Activated naive CD8-positive, alpha-beta T cell (primary cell): Measurements from ENCODE around the gene LDLRAD4.

Source experiments
- H3K27ac Mint-ChIP-seq: one replicate; pipeline ENCODE4 v1.8.0; 2021; ENCODE audit warnings: mixed read lengths
- H3K27me3 Mint-ChIP-seq: one replicate; pipeline ENCODE4 v1.8.0; 2021; ENCODE audit warnings: mixed read lengths
- H3K36me3 Mint-ChIP-seq: one replicate; pipeline ENCODE4 v1.8.0; 2021; ENCODE audit warnings: mixed read lengths
- H3K4me1 Mint-ChIP-seq: one replicate; pipeline ENCODE4 v1.8.0; 2021; ENCODE audit warnings: low read depth, mixed read lengths
- H3K4me3 Mint-ChIP-seq: one replicate; pipeline ENCODE4 v1.8.0; 2021; ENCODE audit warnings: mild to moderate bottlenecking, mixed read lengths
- H3K9me3 Mint-ChIP-seq: one replicate; pipeline ENCODE4 v1.8.0; 2021; ENCODE audit warnings: low read depth, mixed read lengths

LDLRAD4 gene

DNA sequence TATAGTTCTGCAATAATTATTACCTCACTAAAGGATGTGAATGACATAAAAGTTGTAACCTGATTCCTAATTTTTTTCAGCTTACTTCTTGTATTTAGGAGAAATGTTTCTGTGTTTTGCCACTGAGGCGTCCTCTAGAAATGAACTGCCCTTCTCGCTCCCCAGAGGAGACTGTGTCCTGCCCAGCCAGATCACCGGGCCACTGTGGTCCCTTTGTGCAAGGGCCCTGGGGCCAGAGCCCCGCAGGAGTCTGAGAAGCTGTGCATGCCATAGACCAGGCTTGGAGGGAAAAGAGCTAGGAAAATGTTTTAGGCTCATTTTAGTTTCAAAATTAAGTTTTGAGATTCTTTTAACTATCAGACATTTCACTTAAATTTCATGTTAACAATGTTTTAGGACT is 31.1 kb upstream of the LDLRAD4 start:
- Mint-ChIP-seq H3K36me3 (no peaks in the 10 kb centered on the region), H3K4me3 (no peak overlapping the region), H3K4me1 (no peaks in the 10 kb centered on the region), H3K9me3 (no peaks in the 10 kb centered on the region), H3K27ac (no peak overlapping the region), H3K27me3 (no peaks in the 10 kb centered on the region)

DNA sequence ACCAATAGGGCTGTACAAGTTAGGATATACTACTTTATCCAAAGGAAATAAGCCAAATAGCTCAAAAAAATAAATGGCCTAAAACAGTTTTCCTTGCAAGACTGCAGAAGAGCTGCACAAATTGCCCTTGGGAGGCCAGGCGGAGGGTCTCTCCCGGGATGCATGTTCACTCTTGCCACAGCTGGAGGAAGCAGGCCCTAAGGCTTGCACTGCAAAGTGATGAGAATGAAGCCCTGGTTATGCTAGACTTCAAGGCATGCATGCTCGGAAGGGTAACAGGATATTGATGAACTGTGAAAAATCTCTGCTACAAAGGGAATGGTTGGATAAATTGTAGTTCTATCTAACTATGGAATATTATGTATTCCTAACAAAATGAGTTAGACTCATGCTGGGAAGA is 27.5 kb upstream of the LDLRAD4 start:
- H3K36me3 Mint-ChIP-seq, result no peaks in the 10 kb centered on the region
- H3K27me3 Mint-ChIP-seq, result no peaks in the 10 kb centered on the region
- no peaks in the 10 kb centered on the region for H3K4me1 Mint-ChIP-seq
- H3K9me3 Mint-ChIP-seq, result no peaks in the 10 kb centered on the region
- H3K27ac Mint-ChIP-seq, result no peak overlapping the region
- H3K4me3 Mint-ChIP-seq, result no peak overlapping the region

DNA sequence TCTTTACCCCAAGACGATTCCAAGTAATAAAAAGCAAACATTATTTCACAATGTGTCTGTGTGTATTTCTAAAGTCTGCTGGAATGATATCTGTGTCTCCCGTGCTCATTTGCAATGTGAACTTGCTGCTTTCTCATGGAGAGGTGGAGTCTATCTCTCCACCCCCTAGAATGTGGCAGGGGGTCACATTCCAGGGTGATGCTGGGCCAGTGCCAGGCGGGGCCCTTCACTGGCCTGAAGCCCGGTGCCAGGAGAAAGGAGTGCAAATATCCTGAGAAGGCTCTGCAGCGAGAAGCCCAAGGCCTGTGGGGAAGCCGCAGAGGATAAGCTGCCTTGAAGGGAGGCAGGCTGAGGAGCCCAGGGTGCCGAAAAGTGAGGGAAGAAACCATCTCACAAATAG is 26.8 kb upstream of the LDLRAD4 start:
- H3K27me3 Mint-ChIP-seq, result no peaks in the 10 kb centered on the region
- no peaks in the 10 kb centered on the region for H3K9me3 Mint-ChIP-seq
- no peaks in the 10 kb centered on the region for H3K4me1 Mint-ChIP-seq
- no peak overlapping the region for H3K27ac Mint-ChIP-seq
- no peaks in the 10 kb centered on the region for H3K36me3 Mint-ChIP-seq
- no peak overlapping the region for H3K4me3 Mint-ChIP-seq

DNA sequence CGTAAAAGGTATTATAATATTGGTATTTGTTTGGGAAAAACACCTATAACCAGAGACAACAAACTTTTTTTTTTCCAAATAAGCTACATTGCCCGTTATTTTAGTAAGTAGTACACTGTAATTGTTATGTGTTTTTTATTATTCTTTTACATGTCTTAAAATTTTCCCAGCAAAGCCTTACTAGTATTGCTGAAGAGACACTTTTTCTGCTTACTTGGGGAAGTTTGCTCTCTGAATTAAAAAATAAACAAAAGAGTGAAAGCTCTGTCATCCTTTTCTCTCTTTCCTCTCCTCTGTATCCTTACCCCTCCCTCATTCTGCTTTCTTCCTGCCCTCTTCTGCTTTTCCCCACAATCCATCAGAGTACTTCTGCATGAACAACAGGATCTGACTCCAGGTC is 25.6 kb upstream of the LDLRAD4 start:
- H3K4me1 Mint-ChIP-seq, result no peaks in the 10 kb centered on the region
- no peak overlapping the region for H3K4me3 Mint-ChIP-seq
- H3K27ac Mint-ChIP-seq, result no peak overlapping the region
- no peaks in the 10 kb centered on the region for H3K27me3 Mint-ChIP-seq
- peaks cover under 1% of the 10 kb centered on the region for H3K9me3 Mint-ChIP-seq
- peaks cover 2% of the 10 kb centered on the region for H3K36me3 Mint-ChIP-seq

DNA sequence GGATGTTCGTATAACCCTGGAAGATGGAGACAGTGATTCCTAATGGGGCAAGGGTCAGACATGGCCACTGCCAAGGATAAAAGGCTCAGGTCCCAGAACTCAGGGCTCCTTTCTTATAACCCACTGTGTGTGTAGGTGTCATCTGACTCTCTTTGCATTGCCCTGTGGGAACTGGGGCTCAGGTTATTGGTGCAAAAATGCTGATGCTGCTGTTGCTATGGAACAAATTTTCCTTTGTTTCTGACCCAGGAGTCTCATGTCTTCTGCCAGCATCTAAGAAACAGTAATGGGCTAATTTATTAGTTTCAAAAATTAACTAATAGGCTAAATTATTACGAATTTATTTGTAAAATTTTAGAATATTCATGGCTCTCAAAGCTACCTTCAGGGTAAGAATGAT is 24.3 kb upstream of the LDLRAD4 start:
- Mint-ChIP-seq H3K36me3 (peaks cover 9% of the 10 kb centered on the region), H3K27me3 (peaks cover 3% of the 10 kb centered on the region), H3K4me3 (no peak overlapping the region), H3K27ac (no peak overlapping the region), H3K4me1 (no peaks in the 10 kb centered on the region), H3K9me3 (peaks cover 5% of the 10 kb centered on the region)

DNA sequence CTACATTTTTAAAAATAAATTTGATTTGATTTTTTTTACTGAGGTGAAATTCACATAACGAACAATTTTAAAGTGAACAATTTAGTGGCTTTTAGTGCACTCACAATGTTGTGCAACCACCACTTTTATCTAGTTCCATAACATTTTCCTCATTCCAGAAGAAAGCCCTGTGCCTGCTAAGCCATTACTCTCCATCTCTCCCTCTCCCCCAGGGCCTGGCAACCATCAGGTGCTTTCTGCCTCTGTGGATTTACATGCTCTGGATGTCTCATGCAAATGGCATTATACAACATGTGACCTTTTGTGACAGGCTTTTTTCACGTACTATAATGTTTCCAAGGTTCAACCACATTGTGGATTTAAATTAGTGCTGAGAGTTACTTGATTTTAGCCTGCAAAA is 19.9 kb upstream of the LDLRAD4 start:
- H3K4me1 Mint-ChIP-seq, result no peaks in the 10 kb centered on the region
- H3K36me3 Mint-ChIP-seq, result peaks cover 12% of the 10 kb centered on the region
- H3K27me3 Mint-ChIP-seq, result peaks cover 3% of the 10 kb centered on the region
- no peak overlapping the region for H3K27ac Mint-ChIP-seq
- no peak overlapping the region for H3K4me3 Mint-ChIP-seq
- peaks cover 20% of the 10 kb centered on the region for H3K9me3 Mint-ChIP-seq

DNA sequence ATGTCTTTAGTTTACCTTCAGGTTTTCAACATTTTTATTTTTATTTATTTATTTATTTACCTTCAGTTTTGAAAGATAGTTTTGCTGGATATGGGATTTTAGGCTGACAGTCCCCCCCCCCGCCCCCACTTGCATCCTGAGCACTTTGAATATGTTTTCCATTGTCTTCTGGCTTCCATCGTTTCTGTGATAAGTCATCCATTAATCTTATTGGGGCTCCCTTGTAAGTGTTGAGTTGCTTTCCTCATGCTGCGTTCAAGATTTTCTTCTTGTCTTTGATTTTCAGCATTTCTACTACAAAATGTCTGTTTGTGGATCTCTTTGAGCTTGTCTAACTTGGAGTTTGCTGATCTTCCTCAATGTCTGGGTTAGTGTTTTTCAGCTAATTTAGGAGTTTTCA is 19.4 kb upstream of the LDLRAD4 start:
- H3K4me3 Mint-ChIP-seq, result no peak overlapping the region
- no peak overlapping the region for H3K27ac Mint-ChIP-seq
- peaks cover 20% of the 10 kb centered on the region for H3K9me3 Mint-ChIP-seq
- peaks cover 12% of the 10 kb centered on the region for H3K36me3 Mint-ChIP-seq
- no peaks in the 10 kb centered on the region for H3K4me1 Mint-ChIP-seq
- H3K27me3 Mint-ChIP-seq, result peaks cover 3% of the 10 kb centered on the region

DNA sequence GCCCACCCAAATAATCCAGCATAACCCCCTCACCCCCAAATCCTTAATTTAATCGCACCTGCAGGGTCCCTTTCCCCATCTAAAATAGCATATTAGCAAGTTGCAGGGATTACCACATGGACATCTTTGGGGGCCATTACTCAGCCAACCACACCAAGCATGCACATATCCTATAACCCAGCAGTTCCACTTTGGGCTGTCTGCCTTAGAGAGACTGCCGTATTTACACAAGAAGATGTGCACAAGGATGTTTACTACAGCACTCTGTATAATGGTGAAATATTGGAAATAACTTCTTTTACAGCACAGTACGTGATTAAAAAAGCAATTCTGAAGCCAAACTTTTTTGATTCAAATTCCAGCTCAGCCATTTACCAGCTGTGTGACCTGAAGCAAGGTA is 17.3 kb upstream of the LDLRAD4 start:
- Mint-ChIP-seq H3K36me3 (peaks cover 12% of the 10 kb centered on the region), H3K27ac (no peak overlapping the region), H3K9me3 (peaks cover 20% of the 10 kb centered on the region), H3K4me1 (no peaks in the 10 kb centered on the region), H3K27me3 (peaks cover 9% of the 10 kb centered on the region), H3K4me3 (no peak overlapping the region)

DNA sequence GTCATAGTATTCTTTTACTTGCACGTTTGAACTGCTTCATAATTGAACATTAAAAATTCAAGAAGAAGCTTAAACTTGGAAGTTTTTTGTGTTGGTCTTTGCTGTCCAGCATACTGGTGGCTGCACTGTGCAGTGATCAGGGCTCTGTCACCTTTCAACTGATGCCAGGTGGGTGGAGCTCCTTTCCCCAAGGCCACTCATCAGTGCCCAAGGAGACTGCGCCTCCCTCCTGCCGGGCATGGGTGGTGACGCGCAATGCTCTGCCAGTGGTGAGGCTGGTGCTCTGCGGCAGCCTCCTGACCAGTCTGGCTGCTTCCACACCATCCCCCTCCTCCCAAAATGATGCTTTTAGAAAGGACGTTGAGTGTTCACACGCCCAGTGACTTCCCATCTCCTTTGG is 16.0 kb upstream of the LDLRAD4 start:
- peaks cover 20% of the 10 kb centered on the region for H3K9me3 Mint-ChIP-seq
- no peak overlapping the region for H3K27ac Mint-ChIP-seq
- H3K27me3 Mint-ChIP-seq, result peaks cover 13% of the 10 kb centered on the region
- H3K4me3 Mint-ChIP-seq, result no peak overlapping the region
- peaks cover 5% of the 10 kb centered on the region for H3K4me1 Mint-ChIP-seq
- peaks cover 12% of the 10 kb centered on the region for H3K36me3 Mint-ChIP-seq

DNA sequence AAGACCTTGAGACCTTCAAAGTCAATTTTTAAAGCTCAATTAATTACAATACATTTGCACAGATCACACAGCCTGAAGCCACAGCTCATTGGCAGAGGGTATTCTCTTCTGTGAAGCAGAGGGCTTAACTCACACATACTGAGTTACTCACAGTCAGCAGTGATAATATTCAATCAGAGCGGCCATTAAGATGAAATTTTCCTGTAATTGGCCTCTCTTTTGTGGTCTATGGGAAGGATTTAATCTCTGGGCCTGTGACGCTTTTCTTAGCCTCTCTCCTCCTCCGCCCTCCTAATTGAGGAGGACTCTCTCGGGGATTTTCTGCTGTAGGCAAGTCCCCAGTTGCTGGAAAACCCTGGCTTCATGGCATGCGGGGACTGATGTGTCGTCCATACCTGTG is 12.3 kb upstream of the LDLRAD4 start:
- H3K36me3 Mint-ChIP-seq, result no peaks in the 10 kb centered on the region
- peaks cover 6% of the 10 kb centered on the region for H3K4me1 Mint-ChIP-seq
- H3K9me3 Mint-ChIP-seq, result no peaks in the 10 kb centered on the region
- H3K27ac Mint-ChIP-seq, result no peak overlapping the region
- peaks cover 17% of the 10 kb centered on the region for H3K27me3 Mint-ChIP-seq
- H3K4me3 Mint-ChIP-seq, result no peak overlapping the region

GRCh38 chr18:13207294-13207693 is 11.3 kb upstream of the LDLRAD4 start:
- H3K9me3 Mint-ChIP-seq, result no peaks in the 10 kb centered on the region
- H3K36me3 Mint-ChIP-seq, result no peaks in the 10 kb centered on the region

GRCh38 chr18:13211534-13211933 is 7.0 kb upstream of the LDLRAD4 start:
- H3K9me3 Mint-ChIP-seq, result no peaks in the 10 kb centered on the region
- H3K27me3 Mint-ChIP-seq, result peaks cover 17% of the 10 kb centered on the region
- H3K4me3 Mint-ChIP-seq, result no peak overlapping the region
- no peak overlapping the region for H3K27ac Mint-ChIP-seq
- peaks cover 10% of the 10 kb centered on the region for H3K4me1 Mint-ChIP-seq
- H3K36me3 Mint-ChIP-seq, result no peaks in the 10 kb centered on the region

More at GRCh38 chr18:13207294-13207693, 11.3 kb upstream of the LDLRAD4 start:
- Mint-ChIP-seq H3K4me3 (no peak overlapping the region), H3K4me1 (peaks cover 6% of the 10 kb centered on the region), H3K27me3 (peaks cover 17% of the 10 kb centered on the region), H3K27ac (no peak overlapping the region)

DNA sequence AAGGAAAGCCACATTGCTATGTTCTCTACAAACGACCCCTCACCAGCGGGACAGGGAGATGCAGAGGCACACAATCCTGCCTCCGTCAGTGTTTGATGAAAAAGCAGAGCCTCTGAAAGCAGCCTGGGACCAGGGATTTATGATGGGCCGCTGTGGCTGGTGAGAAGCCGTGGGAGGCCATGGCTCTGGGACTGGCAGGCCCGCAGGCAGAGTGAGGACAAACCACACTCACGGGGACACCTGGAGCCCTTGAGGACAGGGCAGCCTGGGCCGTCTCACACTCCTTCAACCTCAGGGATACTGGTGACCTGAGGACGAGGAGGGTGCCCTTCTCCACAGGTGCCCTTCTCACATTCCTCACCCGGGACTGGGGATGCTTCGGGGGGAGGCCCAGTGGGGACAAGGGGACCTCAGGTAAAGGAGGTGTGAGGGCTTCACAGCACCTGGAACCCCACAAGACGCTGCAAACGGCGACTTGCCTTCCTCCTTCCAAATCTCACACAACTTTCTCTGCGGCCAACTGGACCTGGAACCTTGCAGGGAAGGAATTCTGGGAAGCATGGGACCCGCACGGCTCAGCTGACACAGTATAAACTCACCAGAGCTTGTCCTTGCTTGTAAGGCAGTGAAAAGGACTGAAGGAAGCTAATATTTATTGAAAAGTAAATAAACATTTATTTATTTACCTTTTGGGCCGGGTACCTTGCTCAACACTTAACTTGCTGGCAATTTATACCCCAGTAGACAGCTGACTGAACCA is 5.3 kb upstream of the LDLRAD4 start:
- no peak overlapping the region for H3K4me3 Mint-ChIP-seq
- H3K36me3 Mint-ChIP-seq, result no peaks in the 10 kb centered on the region
- H3K27me3 Mint-ChIP-seq, result peaks cover 12% of the 10 kb centered on the region
- H3K4me1 Mint-ChIP-seq, result peaks cover 8% of the 10 kb centered on the region
- H3K27ac Mint-ChIP-seq, result no peak overlapping the region
- H3K9me3 Mint-ChIP-seq, result no peaks in the 10 kb centered on the region

DNA sequence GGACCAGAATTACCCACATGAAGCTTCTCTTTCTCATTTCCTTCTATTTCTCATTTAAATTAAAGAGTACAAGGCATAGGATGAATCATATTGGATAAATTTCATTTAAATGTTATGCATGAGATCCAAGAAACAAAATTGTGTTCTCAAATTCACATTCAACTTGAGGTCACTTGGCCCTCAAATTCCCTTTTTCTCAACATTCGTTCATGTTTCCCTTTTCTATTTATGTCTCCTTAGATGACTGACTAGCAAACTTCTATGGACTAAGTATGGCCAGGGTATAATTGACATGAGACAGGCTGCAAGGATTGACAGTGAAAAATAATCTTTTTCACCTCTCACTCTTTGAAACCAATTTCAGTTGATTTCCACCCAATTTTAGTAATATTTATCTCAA is 4.0 kb upstream of the LDLRAD4 start:
- no peaks in the 10 kb centered on the region for H3K36me3 Mint-ChIP-seq
- no peak overlapping the region for H3K4me3 Mint-ChIP-seq
- no peaks in the 10 kb centered on the region for H3K9me3 Mint-ChIP-seq
- H3K27ac Mint-ChIP-seq, result no peak overlapping the region
- H3K27me3 Mint-ChIP-seq, result peaks cover 7% of the 10 kb centered on the region
- peaks cover 16% of the 10 kb centered on the region for H3K4me1 Mint-ChIP-seq

DNA sequence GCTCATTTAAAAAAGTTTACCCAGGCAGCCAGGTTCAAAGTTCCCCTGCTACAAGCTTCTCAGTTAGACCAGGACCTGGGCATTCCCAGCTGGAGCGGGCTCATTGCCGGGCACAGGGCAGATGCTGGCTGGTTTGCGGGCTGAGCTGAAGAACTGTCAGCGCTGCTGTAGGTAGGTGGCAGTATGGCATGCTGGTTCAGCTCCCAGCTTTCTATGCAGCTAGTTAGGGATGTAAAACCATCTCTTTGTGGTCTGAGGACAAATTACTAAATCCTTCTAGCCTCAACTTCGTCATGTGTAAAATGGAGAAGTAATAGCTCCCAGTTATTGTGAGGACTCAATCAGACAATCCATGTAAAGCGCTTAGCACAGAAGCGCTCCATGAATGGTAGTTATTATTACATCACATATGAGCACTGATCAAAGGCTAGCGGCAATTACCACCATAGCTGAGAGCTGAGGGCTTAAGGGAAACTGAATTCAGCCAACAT is 2.4 kb upstream of the LDLRAD4 start:
- H3K36me3 Mint-ChIP-seq, result no peaks in the 10 kb centered on the region
- H3K4me3 Mint-ChIP-seq, result peak overlapping the region; percentile 88
- H3K4me1 Mint-ChIP-seq, result peaks cover 32% of the 10 kb centered on the region
- peak overlapping the region; percentile 91 for H3K27ac Mint-ChIP-seq
- H3K9me3 Mint-ChIP-seq, result no peaks in the 10 kb centered on the region
- peaks cover 6% of the 10 kb centered on the region for H3K27me3 Mint-ChIP-seq
